H9 (cell line): ENCODE data around the gene FOXG1. TPM values are rescaled to one million over a fixed set of nuclear protein-coding genes. Genes with fewer than 3 reads are reported as not detected.

ENCODE experiments used
- DNase-seq: peaks from one replicate; pipeline ENCODE4 v3.0.0-alpha.2; 2017
- H2AFZ ChIP-seq: one replicate; pipeline ENCODE4 v1.6.1; 2013; ENCODE audit warnings: mild to moderate bottlenecking, low read length, control low read depth, moderate library complexity
- H2AK5ac ChIP-seq: 2 replicates; pipeline ENCODE4 v1.6.1; 2013; ENCODE audit warnings: low read length, control low read depth, mixed read lengths; ENCODE audit not compliant: insufficient read length
- H2BK120ac ChIP-seq: one replicate; pipeline ENCODE4 v1.6.1; 2013; ENCODE audit warnings: low read depth, mild to moderate bottlenecking, low read length, control low read depth, inconsistent platforms; ENCODE audit not compliant: poor library complexity, severe bottlenecking
- H2BK12ac ChIP-seq: 2 replicates; pipeline ENCODE4 v1.6.1; 2013; ENCODE audit warnings: low read length, control low read depth, mixed read lengths, low read depth; ENCODE audit not compliant: insufficient read length
- H2BK15ac ChIP-seq: 2 replicates; pipeline ENCODE4 v1.6.1; 2013; ENCODE audit warnings: low read depth, low read length, control low read depth
- H2BK20ac ChIP-seq: one replicate; pipeline ENCODE4 v1.6.1; 2013; ENCODE audit warnings: low read depth, mild to moderate bottlenecking, low read length, control low read depth, inconsistent platforms; ENCODE audit not compliant: poor library complexity, severe bottlenecking
- H2BK5ac ChIP-seq: 2 replicates; pipeline ENCODE4 v1.6.1; 2013; ENCODE audit warnings: low read length, control low read depth, mixed read lengths; ENCODE audit not compliant: insufficient read length
- H3K14ac ChIP-seq: 2 replicates; pipeline ENCODE4 v1.6.1; 2013; ENCODE audit warnings: low read length, control low read depth; ENCODE audit not compliant: insufficient read depth
- H3K18ac ChIP-seq: 2 replicates; pipeline ENCODE4 v1.6.1; 2013; ENCODE audit warnings: low read depth, mild to moderate bottlenecking, mixed read lengths, low read length, control low read depth; ENCODE audit not compliant: insufficient read length
- H3K23ac ChIP-seq: 2 replicates; pipeline ENCODE4 v1.6.1; 2013; ENCODE audit warnings: low read length, control low read depth, mixed read lengths, low read depth; ENCODE audit not compliant: insufficient read length
- H3K23me2 ChIP-seq: 2 replicates; pipeline ENCODE4 v1.6.1; 2013; ENCODE audit warnings: low read depth, mild to moderate bottlenecking, mixed read lengths, low read length, control low read depth; ENCODE audit not compliant: insufficient read length, poor library complexity, severe bottlenecking
- H3K27ac ChIP-seq: 2 replicates; pipeline ENCODE4 v1.5.1; 2013; ENCODE audit warnings: low read length, control low read depth, mixed read lengths, low read depth; ENCODE audit not compliant: insufficient read length
- H3K27me3 ChIP-seq: 2 replicates; pipeline ENCODE4 v1.6.1; 2013; ENCODE audit warnings: low read length, control low read depth, inconsistent platforms; ENCODE audit not compliant: insufficient read depth
- H3K4ac ChIP-seq: 2 replicates; pipeline ENCODE4 v1.6.1; 2013; ENCODE audit warnings: low read depth, mild to moderate bottlenecking, control low read depth, inconsistent platforms, low read length, moderate library complexity
- H3K4me1 ChIP-seq: 2 replicates; pipeline ENCODE4 v1.6.1; 2013; ENCODE audit warnings: low read length, control low read depth, inconsistent platforms; ENCODE audit not compliant: insufficient read depth
- H3K4me2 ChIP-seq: 2 replicates; pipeline ENCODE4 v1.6.1; 2013; ENCODE audit warnings: low read length, control low read depth, mixed read lengths; ENCODE audit not compliant: insufficient read length, insufficient read depth
- H3K56ac ChIP-seq: 2 replicates; pipeline ENCODE4 v1.6.1; 2013; ENCODE audit warnings: low read depth, mild to moderate bottlenecking, mixed read lengths, low read length, control low read depth; ENCODE audit not compliant: insufficient read length
- H3K79me1 ChIP-seq: 2 replicates; pipeline ENCODE4 v1.6.1; 2013; ENCODE audit warnings: low read depth, mild to moderate bottlenecking, moderate library complexity, low read length, control low read depth, inconsistent platforms; ENCODE audit not compliant: insufficient read depth, poor library complexity, severe bottlenecking
- H3K79me2 ChIP-seq: 2 replicates; pipeline ENCODE4 v1.6.1; 2013; ENCODE audit warnings: low read length, control low read depth, inconsistent platforms; ENCODE audit not compliant: insufficient read depth
- H3K9ac ChIP-seq: 2 replicates; pipeline ENCODE4 v1.6.1; 2013; ENCODE audit warnings: low read length, control low read depth, mixed read lengths; ENCODE audit not compliant: insufficient read length; ENCODE audit errors: extremely low read depth
- H3K9me3 ChIP-seq: one replicate; pipeline ENCODE4 v1.6.1; 2013; ENCODE audit warnings: low read depth, low read length, inconsistent platforms; ENCODE audit not compliant: control insufficient read depth
- H3T11ph ChIP-seq: one replicate; pipeline ENCODE4 v1.6.1; 2013; ENCODE audit warnings: mild to moderate bottlenecking, low read length, control low read depth, inconsistent platforms
- H4K20me1 ChIP-seq: one replicate; pipeline ENCODE4 v1.6.1; 2013; ENCODE audit not compliant: control insufficient read depth, insufficient read length, insufficient read depth
- H4K5ac ChIP-seq: 2 replicates; pipeline ENCODE4 v1.6.1; 2013; ENCODE audit warnings: low read depth, mild to moderate bottlenecking, mixed read lengths, low read length, control low read depth; ENCODE audit not compliant: insufficient read length
- H4K8ac ChIP-seq: replicated peaks from 2 replicates; pipeline ENCODE4 v1.6.1; 2013; ENCODE audit warnings: low read length, control low read depth, mixed read lengths, low read depth; ENCODE audit not compliant: insufficient read length
- H4K91ac ChIP-seq: 2 replicates; pipeline ENCODE4 v1.6.1; 2013; ENCODE audit warnings: low read depth, mild to moderate bottlenecking, moderate library complexity, mixed read lengths, low read length, control low read depth; ENCODE audit not compliant: insufficient read length
- H3K27ac Mint-ChIP-seq, 3 experiments: 2 replicates in 2 of 3; 3 replicates in 1 of 3; pipeline ENCODE4 v1.8.0; 2020 to 2021; ENCODE audit warnings: mixed read lengths in 3 of 3, mild to moderate bottlenecking in 1 of 3, moderate library complexity in 1 of 3
- H3K27me3 Mint-ChIP-seq: 2 replicates; pipeline ENCODE4 v1.8.0; 2021; ENCODE audit warnings: low read depth, mild to moderate bottlenecking, moderate library complexity, mixed read lengths
- H3K36me3 Mint-ChIP-seq, 3 experiments: 2 replicates in 2 of 3; 3 replicates in 1 of 3; pipeline ENCODE4 v1.8.0; 2020 to 2021; ENCODE audit warnings: low read depth in 3 of 3, mixed read lengths in 3 of 3; ENCODE audit not compliant: insufficient read depth in 1 of 3
- H3K4me1 Mint-ChIP-seq, 2 experiments: 2 replicates each; pipeline ENCODE4 v1.8.0; 2020; ENCODE audit warnings: mixed read lengths in 2 of 2
- H3K4me3 Mint-ChIP-seq, 2 experiments: 2 replicates in 1 of 2; 3 replicates in 1 of 2; pipeline ENCODE4 v1.8.0; 2020 to 2021; ENCODE audit warnings: mild to moderate bottlenecking in 2 of 2, mixed read lengths in 2 of 2, moderate library complexity in 1 of 2
- H3K9me3 Mint-ChIP-seq, 2 experiments: 2 replicates in 1 of 2; 3 replicates in 1 of 2; pipeline ENCODE4 v1.8.0; 2020; ENCODE audit warnings: mild to moderate bottlenecking in 2 of 2, mixed read lengths in 2 of 2, moderate library complexity in 1 of 2
- CTCF ChIP-seq: fragments of 200-600 bp; sonication (generic); conservative IDR thresholded peaks from 3 replicates; pipeline ENCODE4 v1.8.0; 2021; ENCODE audit warnings: antibody characterized with exemption, mild to moderate bottlenecking
- WGBS: extraction: QIAGEN DNeasy Blood & Tissue Kit; methylation state at CpG from one replicate; pipeline ENCODE4 v1.1.7; 2013; ENCODE audit warnings: missing lambda C conversion rate, low lambda C conversion rate, mixed read lengths; ENCODE audit not compliant: insufficient read length; ENCODE audit errors: extremely low coverage; 5-methylcytosine and 5-hydroxymethylcytosine counted together
- total RNA-seq: library from RNA; stranded (reverse); gene quantifications from 2 replicates; pipeline ENCODE4 v1.2.1, GENCODE V29; 2021

The FOXG1 gene
- total RNA-seq, 1 experiment from 2014 or later: 0.11 TPM

GRCh38 chr14:28813810-28814209 lies 47.2 kb downstream of the FOXG1 start:
- no peak overlapping the region for H2BK5ac ChIP-seq
- no peaks in the 10 kb centered on the region for H3K9me3 ChIP-seq
- H3K23ac ChIP-seq: no peak overlapping the region
- no peak overlapping the region for H4K8ac ChIP-seq
- no peak overlapping the region for H3K14ac ChIP-seq
- H2AK5ac ChIP-seq: no peak overlapping the region
- no peak overlapping the region for H3K18ac ChIP-seq
- H3K9ac ChIP-seq: no peak overlapping the region
- no peak overlapping the region for H4K5ac ChIP-seq
- Mint-ChIP-seq H3K9me3 (no peaks in the 10 kb centered on the region; a peak in 1 of 5 replicates), H3K4me3 (no peak overlapping the region; a peak in 1 of 5 replicates), H3K27ac (no peak overlapping the region), H3K36me3 (no peaks in the 10 kb centered on the region; a peak in 2 of 7 replicates), H3K4me1 (no peaks in the 10 kb centered on the region), H3K27me3 (no peaks in the 10 kb centered on the region)
- no peaks in the 10 kb centered on the region for H3K79me2 ChIP-seq
- H3K27me3 ChIP-seq: no peaks in the 10 kb centered on the region
- H4K20me1 ChIP-seq: no peaks in the 10 kb centered on the region
- no peak overlapping the region for H2BK120ac ChIP-seq
- WGBS: no CpG with 5 or more reads among the region's 3 CpGs
- no peak overlapping the region for H2AFZ ChIP-seq
- H4K91ac ChIP-seq: no peak overlapping the region
- H2BK12ac ChIP-seq: no peak overlapping the region
- H3K4me2 ChIP-seq: no peak overlapping the region
- H2BK15ac ChIP-seq: no peak overlapping the region
- H2BK20ac ChIP-seq: no peak overlapping the region
- no peak overlapping the region for H3K56ac ChIP-seq
- H3K79me1 ChIP-seq: no peaks in the 10 kb centered on the region
- no peaks in the 10 kb centered on the region for H3K23me2 ChIP-seq
- no peak overlapping the region for H3K27ac ChIP-seq
- DNase-seq: no peak
- no peak for TF ChIP-seq CTCF
- no peak overlapping the region for H3T11ph ChIP-seq
- no peak overlapping the region for H3K4ac ChIP-seq
- H3K4me1 ChIP-seq: no peaks in the 10 kb centered on the region
